Measurements from ENCODE around the gene SEMA3G. TPM values are rescaled to one million over a fixed set of nuclear protein-coding genes. Genes with fewer than 3 reads are reported as not detected.

The SEMA3G gene
- total RNA-seq, 2 donors from 2014 or later, result 2.4 to 2.6 TPM

- Histone ChIP-seq H3K4me1 (no peaks in the 10 kb centered on the region), H3K4me3 (no peak overlapping the region), H3K9ac (ENCODE audit: low read depth in 2 of 2, low read length in 2 of 2) (no peak overlapping the region), H3K36me3 (no peaks in the 10 kb centered on the region), H3K27me3 (no peaks in the 10 kb centered on the region), H3K27ac (no peak overlapping the region), H3K9me3 (no peaks in the 10 kb centered on the region)
- no peak for DNase-seq
- no peak for TF ChIP-seq CTCF (IDR thresholded peaks at IDR 0.05)
- intact Hi-C loops (cut with DNase I), result no loop called here
These were observed 11.4 kb downstream of the SEMA3G start for GRCh38 chr3:52433328-52433995.

GRCh38 chr3:52432691-52433141 lies 12.2 kb downstream of the SEMA3G start:
- H3K9ac ChIP-seq (ENCODE audit: low read depth in 2 of 2, low read length in 2 of 2), result no peak overlapping the region
- no peaks in the 10 kb centered on the region for H3K27me3 ChIP-seq
- H3K27ac ChIP-seq, result no peak overlapping the region
- no peaks in the 10 kb centered on the region for H3K4me1 ChIP-seq
- no peak for DNase-seq
- H3K4me3 ChIP-seq, result no peak overlapping the region
- H3K36me3 ChIP-seq, result no peaks in the 10 kb centered on the region
- no peak for TF ChIP-seq CTCF (IDR thresholded peaks at IDR 0.05)
- intact Hi-C loops (cut with DNase I), result no loop called here
- H3K9me3 ChIP-seq, result no peaks in the 10 kb centered on the region

- H3K4me3 ChIP-seq, result no peak overlapping the region
- TF ChIP-seq CTCF (IDR thresholded peaks at IDR 0.05), result no peak
- DNase-seq, result no peak
- no peak overlapping the region for H3K27ac ChIP-seq
- H3K9ac ChIP-seq (ENCODE audit: low read depth in 2 of 2, low read length in 2 of 2), result no peak overlapping the region
- no peaks in the 10 kb centered on the region for H3K9me3 ChIP-seq
- no peaks in the 10 kb centered on the region for H3K27me3 ChIP-seq
- intact Hi-C loops (cut with DNase I), result no loop called here
- H3K4me1 ChIP-seq, result no peaks in the 10 kb centered on the region
- H3K36me3 ChIP-seq, result no peaks in the 10 kb centered on the region
These were observed 12.7 kb downstream of the SEMA3G start for GRCh38 chr3:52432225-52432624.

GRCh38 chr3:52431459-52432223 lies 13.3 kb downstream of the SEMA3G start:
- Histone ChIP-seq H3K4me3 (no peak overlapping the region), H3K9me3 (no peaks in the 10 kb centered on the region), H3K27ac (no peak overlapping the region), H3K9ac (ENCODE audit: low read depth in 2 of 2, low read length in 2 of 2) (no peak overlapping the region), H3K4me1 (no peaks in the 10 kb centered on the region), H3K36me3 (no peaks in the 10 kb centered on the region), H3K27me3 (no peaks in the 10 kb centered on the region)
- intact Hi-C loops (cut with DNase I), result no loop called here
- no peak for TF ChIP-seq CTCF (IDR thresholded peaks at IDR 0.05)
- DNase-seq, result no peak

GRCh38 chr3:52430416-52430810 lies 14.5 kb downstream of the SEMA3G start:
- Histone ChIP-seq H3K27me3 (no peaks in the 10 kb centered on the region), H3K4me1 (no peaks in the 10 kb centered on the region), H3K9me3 (no peaks in the 10 kb centered on the region), H3K27ac (no peak overlapping the region), H3K4me3 (no peak overlapping the region), H3K36me3 (no peaks in the 10 kb centered on the region), H3K9ac (ENCODE audit: low read depth in 2 of 2, low read length in 2 of 2) (no peak overlapping the region)
- no peak for TF ChIP-seq CTCF (IDR thresholded peaks at IDR 0.05)
- no peak for DNase-seq
- intact Hi-C loops (cut with DNase I), result no loop called here
